HG02970 (cell line): Measurements from ENCODE around the gene TENM3.

ENCODE experiments used
- ATAC-seq: cut with Tn5 transposase; IDR thresholded peaks from one replicate; pipeline ENCODE4 v1.9.1; 2021; ENCODE audit warnings: mild to moderate bottlenecking, moderate library complexity, moderate number of reproducible peaks; ENCODE audit not compliant: unreplicated experiment, low FRiP score

The TENM3 gene

GRCh38 chr4:182278729-182279128 is 35.5 kb downstream of the TENM3 start:
- ATAC-seq = no peak

- no peak for ATAC-seq
Measured at GRCh38 chr4:182280436-182281111, 37.4 kb downstream of the TENM3 start.

DNA sequence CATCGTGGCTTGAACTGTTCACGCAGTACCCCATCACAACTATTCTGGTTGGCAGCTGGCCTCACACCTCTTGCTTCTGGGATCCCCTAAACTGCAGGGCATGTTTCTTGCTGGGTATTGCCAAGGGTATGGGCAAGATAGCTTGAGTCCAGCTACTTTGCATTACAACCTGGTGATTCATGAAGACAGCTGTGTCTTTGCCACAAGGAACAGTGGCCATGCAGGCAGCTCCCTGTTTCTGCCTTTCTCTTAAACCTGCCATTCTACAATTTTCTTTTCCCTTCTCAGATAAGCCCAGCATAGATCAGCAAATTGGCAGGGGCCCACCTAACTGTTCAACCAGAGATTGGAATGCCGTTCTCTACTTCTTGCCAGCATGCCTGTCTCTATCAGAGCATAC is 42.8 kb downstream of the TENM3 start:
- ATAC-seq = no peak

GRCh38 chr4:182286931-182287330 is 43.7 kb downstream of the TENM3 start:
- no peak for ATAC-seq

DNA sequence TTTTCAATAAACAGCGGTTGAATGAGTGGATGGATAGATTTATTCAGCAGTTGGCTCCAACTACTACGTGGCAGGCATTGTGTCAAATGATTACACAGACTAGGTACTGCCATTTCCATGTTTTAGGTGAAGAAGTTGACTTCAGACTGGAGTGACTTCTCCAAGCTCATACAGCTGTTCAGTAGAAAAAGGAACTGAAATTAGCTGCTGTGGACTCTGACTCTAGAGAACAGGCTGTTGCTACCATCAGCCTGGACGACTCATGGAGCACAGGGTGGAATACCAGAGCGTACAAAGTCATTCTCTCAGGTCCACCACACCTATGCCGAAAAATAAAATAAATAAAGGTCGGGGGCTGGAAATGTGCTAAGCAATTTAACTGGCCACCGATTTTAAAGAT is 45.3 kb downstream of the TENM3 start:
- ATAC-seq = no peak

GRCh38 chr4:182289809-182290208 is 46.6 kb downstream of the TENM3 start:
- no peak for ATAC-seq

DNA sequence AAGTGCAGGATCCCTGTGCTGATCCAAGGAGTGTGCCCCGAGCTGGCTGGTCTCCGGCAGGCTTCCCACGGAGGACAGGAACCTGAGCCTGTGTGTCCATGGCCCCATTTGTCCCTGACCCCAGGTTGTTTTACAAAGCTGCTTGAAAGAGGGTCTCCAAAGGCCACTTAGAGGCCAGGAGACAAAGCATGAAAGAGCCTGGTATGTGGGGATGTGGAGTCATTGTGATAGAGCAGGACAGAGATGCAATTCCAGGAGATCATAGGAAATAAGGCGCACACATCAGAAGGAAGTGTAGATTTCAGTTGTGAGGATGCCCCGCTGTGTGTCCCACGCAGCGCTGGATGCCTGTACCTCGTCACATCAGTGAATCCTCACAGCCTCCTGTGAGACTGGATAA is 48.0 kb downstream of the TENM3 start:
- ATAC-seq = no peak

DNA sequence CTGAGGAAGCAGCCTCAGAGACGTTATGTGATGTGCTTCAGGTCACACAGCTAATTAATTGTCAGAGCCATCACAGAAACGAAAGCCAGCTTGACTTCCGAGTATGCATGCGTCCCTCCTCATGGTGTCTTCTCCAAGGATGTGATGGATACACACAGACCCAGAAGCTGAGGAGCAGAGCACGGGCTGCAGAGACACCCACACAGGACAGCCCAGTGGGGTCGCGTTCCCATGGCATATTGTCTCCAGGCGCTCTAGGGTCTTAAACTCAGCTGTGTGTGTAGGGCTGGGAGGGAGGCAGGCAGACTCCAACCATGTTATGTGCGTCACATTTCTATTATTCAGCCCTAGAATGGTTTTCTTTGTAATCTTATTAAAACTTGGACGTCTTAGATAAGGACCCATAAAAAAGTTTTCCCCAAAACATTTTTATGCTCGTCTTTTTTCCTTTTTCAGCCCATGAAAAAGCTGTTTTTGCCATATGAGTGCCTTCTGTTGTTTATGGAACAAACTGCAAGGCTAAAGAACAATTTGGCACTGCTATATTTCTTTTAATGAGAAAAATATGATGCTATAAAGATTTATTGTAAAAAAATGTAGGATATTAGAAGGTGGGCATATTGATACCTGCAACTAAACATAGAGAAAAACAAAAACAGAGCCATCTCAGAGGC is 48.5 kb downstream of the TENM3 start:
- no peak for ATAC-seq

DNA sequence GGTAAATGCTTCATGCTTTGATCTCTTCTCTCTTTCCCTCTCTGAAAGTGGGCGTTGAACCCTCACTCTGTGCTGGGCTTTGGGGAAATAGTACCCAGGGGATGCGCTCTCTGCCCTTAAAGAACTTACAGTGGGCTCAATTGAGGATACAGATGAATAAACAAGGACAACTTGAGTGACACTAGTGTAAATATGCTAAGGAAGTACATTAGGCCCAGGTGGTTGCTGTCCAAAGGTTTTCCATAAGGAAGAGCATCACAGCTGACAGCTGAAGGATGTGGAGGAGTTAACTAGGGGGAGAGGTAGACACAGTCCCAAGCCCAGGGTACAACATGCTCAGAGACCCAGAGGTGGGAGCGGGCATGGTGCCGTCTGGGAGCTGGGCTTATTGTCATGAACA is 49.4 kb downstream of the TENM3 start:
- ATAC-seq = no peak

GRCh38 chr4:182293691-182294255 is 50.6 kb downstream of the TENM3 start:
- ATAC-seq = no peak

- ATAC-seq = no peak
Measured at GRCh38 chr4:182294451-182294850, 51.2 kb downstream of the TENM3 start.

DNA sequence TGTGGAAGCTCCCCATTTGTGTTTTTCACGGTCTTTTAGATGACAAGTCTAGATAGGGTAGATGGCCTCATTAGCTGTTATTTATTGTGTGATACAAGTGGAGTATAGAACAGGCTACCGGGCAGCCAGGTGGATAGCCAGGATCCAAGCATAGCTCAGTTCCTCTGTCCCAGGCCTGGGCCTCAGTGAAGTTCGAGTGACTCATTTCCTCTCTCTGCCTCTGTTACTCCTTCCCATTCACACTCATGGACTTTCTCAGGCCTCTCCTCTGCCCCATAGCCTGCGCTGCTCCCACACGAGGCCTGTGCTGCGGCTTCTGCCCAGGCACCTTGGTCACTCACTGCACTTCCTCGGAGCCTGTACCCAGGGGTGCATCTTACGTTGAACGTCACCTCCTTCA is 54.5 kb downstream of the TENM3 start:
- no peak for ATAC-seq

DNA sequence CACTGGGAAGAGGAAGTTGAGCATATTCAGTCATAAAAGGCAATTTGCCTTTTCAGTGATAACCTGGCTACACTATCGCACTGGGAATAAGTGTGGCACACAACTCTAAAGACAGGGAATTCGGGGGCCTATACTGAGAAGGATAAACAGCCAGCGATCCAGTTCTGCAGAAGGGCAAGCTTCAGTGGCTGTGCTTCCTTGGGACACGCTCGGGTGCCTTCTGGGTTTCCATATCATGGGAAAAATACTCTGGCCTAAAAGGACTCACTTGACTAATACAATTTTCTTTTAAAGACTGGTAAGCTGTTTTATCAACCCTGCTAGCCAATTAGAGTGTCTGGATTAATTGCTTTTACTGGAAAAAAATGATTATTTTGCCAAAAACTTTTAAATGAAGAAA is 58.5 kb downstream of the TENM3 start:
- no peak for ATAC-seq

GRCh38 chr4:182303847-182304246 is 60.6 kb downstream of the TENM3 start:
- no peak for ATAC-seq

GRCh38 chr4:182306792-182307507 is 63.7 kb downstream of the TENM3 start:
- ATAC-seq = no peak

DNA sequence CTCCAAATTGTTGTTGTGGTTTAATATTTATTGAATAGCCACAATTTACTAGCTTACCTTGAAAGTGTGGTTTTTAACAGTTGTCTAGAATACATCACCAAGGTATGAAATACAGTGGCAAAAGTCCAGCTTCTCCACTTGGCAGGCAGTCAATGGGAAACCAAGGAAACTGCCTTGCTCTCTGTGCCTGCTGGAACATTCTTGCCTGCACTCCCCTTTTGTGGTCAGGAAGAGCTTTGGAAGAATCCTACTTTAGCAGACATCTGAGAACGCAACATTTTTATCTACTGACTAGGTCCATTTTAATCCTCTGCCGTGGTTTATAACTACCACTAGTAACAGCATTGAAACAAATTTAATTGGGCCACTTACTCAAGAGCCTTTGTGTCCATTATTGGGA is 64.5 kb downstream of the TENM3 start:
- ATAC-seq = no peak

DNA sequence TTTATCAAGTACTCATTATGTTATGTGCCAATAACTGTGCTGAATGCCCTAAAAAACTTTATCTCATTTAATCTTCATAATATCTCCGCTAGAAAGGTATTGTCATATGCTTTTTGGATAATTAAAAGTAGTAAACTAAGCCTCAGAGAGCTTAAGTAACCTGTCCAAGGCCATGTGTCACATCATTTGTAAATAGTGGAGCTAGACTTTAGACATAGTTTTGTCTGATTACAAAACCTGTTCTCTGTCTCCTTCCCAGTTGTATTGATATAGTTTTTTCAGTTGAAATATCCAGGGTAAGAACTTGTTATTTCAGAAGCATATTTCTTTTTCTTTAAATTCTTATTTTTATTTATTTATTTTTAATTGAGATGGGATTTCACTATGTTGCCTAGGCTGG is 66.7 kb downstream of the TENM3 start:
- no peak for ATAC-seq

DNA sequence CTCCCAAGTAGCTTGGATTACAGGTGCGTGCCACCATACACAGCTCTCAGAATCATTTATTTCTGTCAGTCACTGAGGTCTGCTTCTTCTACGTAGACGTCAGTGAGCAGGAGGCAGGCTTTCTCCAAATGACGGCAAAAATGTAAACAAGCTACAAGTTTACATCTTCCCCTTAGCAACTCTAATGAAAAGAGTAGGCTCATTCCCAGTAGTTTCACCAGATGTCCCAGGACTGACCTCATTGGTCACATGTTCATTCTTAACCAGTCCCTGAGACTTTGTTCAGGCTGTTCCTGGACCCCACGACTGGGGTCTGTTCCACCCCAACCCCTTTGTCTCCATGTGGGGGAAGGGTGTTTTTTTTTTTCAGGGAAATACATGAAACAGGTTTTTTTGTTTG is 67.1 kb downstream of the TENM3 start:
- no peak for ATAC-seq

- no peak for ATAC-seq
Measured at GRCh38 chr4:182310962-182311361, 67.8 kb downstream of the TENM3 start.

DNA sequence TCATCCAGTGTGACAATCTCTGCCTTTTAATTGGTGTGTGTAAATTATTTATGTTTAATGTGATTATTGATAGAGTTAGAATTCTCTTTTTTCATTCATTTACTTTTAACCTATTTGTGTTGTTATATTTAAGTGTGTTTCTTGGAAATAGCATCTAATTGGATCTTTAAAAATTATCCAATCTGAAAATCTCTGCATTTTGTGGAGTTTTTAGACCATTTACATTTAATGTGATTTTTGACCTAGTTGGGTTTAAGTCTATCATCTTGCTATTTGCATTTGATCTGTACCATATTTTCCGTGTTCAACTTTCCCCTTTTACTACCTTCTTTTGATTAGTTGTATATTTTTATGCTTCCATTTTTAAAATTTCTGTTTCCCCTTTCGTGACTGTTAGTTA is 71.3 kb downstream of the TENM3 start:
- no peak for ATAC-seq

- ATAC-seq = no peak
Measured at GRCh38 chr4:182318256-182318655, 75.1 kb downstream of the TENM3 start.
